Colonic mucosa (tissue), 4 donors: ENCODE data around the gene FBXL2. TPM values are rescaled to one million over a fixed set of nuclear protein-coding genes. Genes with fewer than 3 reads are reported as not detected.

Source experiments
- DNase-seq: peaks from one replicate; pipeline ENCODE4 v3.0.0-alpha.2; 2020
- H3K27ac ChIP-seq: fragments of 200-600 bp; one replicate; pipeline ENCODE4 v1.8.0; 2021
- H3K27me3 ChIP-seq: fragments of 200-600 bp; one replicate; pipeline ENCODE4 v1.8.0; 2021
- H3K36me3 ChIP-seq: fragments of 200-600 bp; one replicate; pipeline ENCODE4 v1.8.0; 2021
- H3K4me1 ChIP-seq: fragments of 200-600 bp; one replicate; pipeline ENCODE4 v1.8.0; 2021; ENCODE audit warnings: mild to moderate bottlenecking
- H3K4me3 ChIP-seq: fragments of 200-600 bp; one replicate; pipeline ENCODE4 v1.8.0; 2021
- H3K9ac ChIP-seq, 2 donors: one replicate each; pipeline ENCODE4 v1.7.0; 2013; ENCODE audit warnings: control low read depth in 2 of 2, low read depth in 2 of 2, low read length in 2 of 2
- H3K9me3 ChIP-seq: fragments of 200-600 bp; one replicate; pipeline ENCODE4 v1.8.0; 2021
- CTCF ChIP-seq: fragments of 200-600 bp; IDR thresholded peaks from one replicate; pipeline ENCODE4 v1.8.0; 2022; ENCODE audit warnings: antibody characterized with exemption, mild to moderate bottlenecking
- intact Hi-C: fragments of 100-400 bp; cut with DNase I; formaldehyde crosslinking; loops from one replicate; pipeline ENCODE4 v1.14.1; 2022
- total RNA-seq, 2 donors: library from RNA; stranded (reverse); fragmentation: NEBNext Ultra II Directional in 1 of 2; extraction: Animal tissue kit (Norgen Biotek cat#: 25700) in 1 of 2; gene quantifications; one replicate each; pipeline ENCODE4 v1.2.1, GENCODE V29; 2021
- donor health status: healthy.
- donor health status: DM: no; HTN: no; CAD: no.
- donor health status: DM: no; HTN: no; CAD: no.

FBXL2 gene
- total RNA-seq, 2 donors from 2014 or later: 0.69 to 1.1 TPM

- no peak for TF ChIP-seq CTCF
- intact Hi-C loops: no loop called here
- DNase-seq: no peak
- Histone ChIP-seq H3K27ac (no peak overlapping the region), H3K27me3 (no peaks in the 10 kb centered on the region), H3K9me3 (no peaks in the 10 kb centered on the region), H3K36me3 (peaks cover 15% of the 10 kb centered on the region), H3K9ac (no peak overlapping the region), H3K4me3 (no peak overlapping the region), H3K4me1 (no peaks in the 10 kb centered on the region)
Observed at GRCh38 chr3:33394403-33395054, 117.3 kb downstream of the FBXL2 start.

- no peak for TF ChIP-seq CTCF
- Histone ChIP-seq H3K36me3 (peaks cover 6% of the 10 kb centered on the region), H3K9me3 (no peaks in the 10 kb centered on the region), H3K4me1 (no peaks in the 10 kb centered on the region), H3K27me3 (no peaks in the 10 kb centered on the region), H3K4me3 (no peak overlapping the region), H3K9ac (no peak overlapping the region), H3K27ac (no peak overlapping the region)
- DNase-seq: no peak
- intact Hi-C loops: no loop called here
Observed at GRCh38 chr3:33395900-33396299, 118.7 kb downstream of the FBXL2 start.

GRCh38 chr3:33398410-33398809 lies 121.2 kb downstream of the FBXL2 start:
- no peaks in the 10 kb centered on the region for H3K9me3 ChIP-seq
- H3K36me3 ChIP-seq: peaks cover 6% of the 10 kb centered on the region
- no peaks in the 10 kb centered on the region for H3K27me3 ChIP-seq
- H3K9ac ChIP-seq: no peak overlapping the region
- no peaks in the 10 kb centered on the region for H3K4me1 ChIP-seq
- H3K27ac ChIP-seq: no peak overlapping the region
- intact Hi-C loops: no loop called here
- H3K4me3 ChIP-seq: no peak overlapping the region
- no peak for DNase-seq
- TF ChIP-seq CTCF: no peak

DNA sequence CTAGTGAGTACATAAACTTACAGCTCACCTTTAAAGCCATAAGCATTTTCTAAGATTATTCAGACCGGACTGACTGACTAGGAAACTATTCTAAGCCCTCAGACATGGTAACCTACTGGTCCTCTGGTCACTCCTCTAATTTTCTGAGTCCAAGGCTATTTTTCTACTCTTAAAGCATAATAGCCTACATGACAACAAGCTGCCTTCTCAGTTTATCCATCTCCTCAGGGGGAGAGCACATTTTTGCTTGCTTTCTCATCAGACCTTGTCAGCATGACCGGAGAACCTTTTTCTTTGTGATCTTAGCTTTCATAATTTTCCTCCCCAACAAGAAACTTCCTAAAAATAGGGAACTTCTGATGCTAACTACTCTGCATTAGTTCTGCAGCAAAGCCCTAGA lies 124.5 kb downstream of the FBXL2 start:
- Histone ChIP-seq H3K27ac (no peak overlapping the region), H3K27me3 (no peaks in the 10 kb centered on the region), H3K9ac (no peak overlapping the region), H3K4me1 (no peaks in the 10 kb centered on the region), H3K36me3 (no peaks in the 10 kb centered on the region), H3K9me3 (no peaks in the 10 kb centered on the region), H3K4me3 (no peak overlapping the region)
- intact Hi-C loops: no loop called here
- DNase-seq: no peak
- no peak for TF ChIP-seq CTCF

DNA sequence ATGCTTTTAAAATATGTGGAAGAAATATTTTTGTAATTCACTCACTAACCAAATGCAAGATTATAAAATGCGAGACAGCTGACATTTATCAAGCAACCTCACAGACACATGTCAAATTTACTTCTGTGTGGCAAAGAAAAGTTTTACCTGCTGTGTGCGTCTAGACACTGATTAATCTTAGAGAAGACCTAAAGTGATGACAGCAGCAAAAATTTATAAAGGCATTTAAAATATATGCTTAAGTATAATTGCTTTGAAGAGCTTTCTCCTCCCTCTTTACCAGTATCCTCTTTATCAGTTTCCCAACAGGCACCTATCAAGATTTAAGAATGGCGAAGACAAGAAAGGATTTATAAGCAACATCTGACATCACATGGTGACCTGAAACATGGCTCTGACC lies 125.7 kb downstream of the FBXL2 start:
- intact Hi-C loops: no loop called here
- no peak for TF ChIP-seq CTCF
- Histone ChIP-seq H3K9ac (no peak overlapping the region), H3K36me3 (no peaks in the 10 kb centered on the region), H3K4me3 (no peak overlapping the region), H3K27me3 (no peaks in the 10 kb centered on the region), H3K9me3 (no peaks in the 10 kb centered on the region), H3K27ac (no peak overlapping the region), H3K4me1 (no peaks in the 10 kb centered on the region)
- no peak for DNase-seq
